H9 (cell line): Measurements from ENCODE around the gene MRPL1. TPM values are rescaled to one million over a fixed set of nuclear protein-coding genes. Genes with fewer than 3 reads are reported as not detected.

Experiments
- DNase-seq: peaks from one replicate; pipeline ENCODE4 v3.0.0-alpha.2; 2017
- H2AFZ ChIP-seq: one replicate; pipeline ENCODE4 v1.6.1; 2013; ENCODE audit warnings: mild to moderate bottlenecking, low read length, control low read depth, moderate library complexity
- H2AK5ac ChIP-seq: 2 replicates; pipeline ENCODE4 v1.6.1; 2013; ENCODE audit warnings: low read length, control low read depth, mixed read lengths; ENCODE audit not compliant: insufficient read length
- H2BK120ac ChIP-seq: one replicate; pipeline ENCODE4 v1.6.1; 2013; ENCODE audit warnings: low read depth, mild to moderate bottlenecking, low read length, control low read depth, inconsistent platforms; ENCODE audit not compliant: poor library complexity, severe bottlenecking
- H2BK12ac ChIP-seq: 2 replicates; pipeline ENCODE4 v1.6.1; 2013; ENCODE audit warnings: low read length, control low read depth, mixed read lengths, low read depth; ENCODE audit not compliant: insufficient read length
- H2BK15ac ChIP-seq: 2 replicates; pipeline ENCODE4 v1.6.1; 2013; ENCODE audit warnings: low read depth, low read length, control low read depth
- H2BK20ac ChIP-seq: one replicate; pipeline ENCODE4 v1.6.1; 2013; ENCODE audit warnings: low read depth, mild to moderate bottlenecking, low read length, control low read depth, inconsistent platforms; ENCODE audit not compliant: poor library complexity, severe bottlenecking
- H2BK5ac ChIP-seq: 2 replicates; pipeline ENCODE4 v1.6.1; 2013; ENCODE audit warnings: low read length, control low read depth, mixed read lengths; ENCODE audit not compliant: insufficient read length
- H3K14ac ChIP-seq: 2 replicates; pipeline ENCODE4 v1.6.1; 2013; ENCODE audit warnings: low read length, control low read depth; ENCODE audit not compliant: insufficient read depth
- H3K18ac ChIP-seq: 2 replicates; pipeline ENCODE4 v1.6.1; 2013; ENCODE audit warnings: low read depth, mild to moderate bottlenecking, mixed read lengths, low read length, control low read depth; ENCODE audit not compliant: insufficient read length
- H3K23ac ChIP-seq: 2 replicates; pipeline ENCODE4 v1.6.1; 2013; ENCODE audit warnings: low read length, control low read depth, mixed read lengths, low read depth; ENCODE audit not compliant: insufficient read length
- H3K23me2 ChIP-seq: 2 replicates; pipeline ENCODE4 v1.6.1; 2013; ENCODE audit warnings: low read depth, mild to moderate bottlenecking, mixed read lengths, low read length, control low read depth; ENCODE audit not compliant: insufficient read length, poor library complexity, severe bottlenecking
- H3K27ac ChIP-seq: 2 replicates; pipeline ENCODE4 v1.5.1; 2013; ENCODE audit warnings: low read length, control low read depth, mixed read lengths, low read depth; ENCODE audit not compliant: insufficient read length
- H3K27me3 ChIP-seq: 2 replicates; pipeline ENCODE4 v1.6.1; 2013; ENCODE audit warnings: low read length, control low read depth, inconsistent platforms; ENCODE audit not compliant: insufficient read depth
- H3K4ac ChIP-seq: 2 replicates; pipeline ENCODE4 v1.6.1; 2013; ENCODE audit warnings: low read depth, mild to moderate bottlenecking, control low read depth, inconsistent platforms, low read length, moderate library complexity
- H3K4me1 ChIP-seq: 2 replicates; pipeline ENCODE4 v1.6.1; 2013; ENCODE audit warnings: low read length, control low read depth, inconsistent platforms; ENCODE audit not compliant: insufficient read depth
- H3K4me2 ChIP-seq: 2 replicates; pipeline ENCODE4 v1.6.1; 2013; ENCODE audit warnings: low read length, control low read depth, mixed read lengths; ENCODE audit not compliant: insufficient read length, insufficient read depth
- H3K56ac ChIP-seq: 2 replicates; pipeline ENCODE4 v1.6.1; 2013; ENCODE audit warnings: low read depth, mild to moderate bottlenecking, mixed read lengths, low read length, control low read depth; ENCODE audit not compliant: insufficient read length
- H3K79me1 ChIP-seq: 2 replicates; pipeline ENCODE4 v1.6.1; 2013; ENCODE audit warnings: low read depth, mild to moderate bottlenecking, moderate library complexity, low read length, control low read depth, inconsistent platforms; ENCODE audit not compliant: insufficient read depth, poor library complexity, severe bottlenecking
- H3K79me2 ChIP-seq: 2 replicates; pipeline ENCODE4 v1.6.1; 2013; ENCODE audit warnings: low read length, control low read depth, inconsistent platforms; ENCODE audit not compliant: insufficient read depth
- H3K9ac ChIP-seq: 2 replicates; pipeline ENCODE4 v1.6.1; 2013; ENCODE audit warnings: low read length, control low read depth, mixed read lengths; ENCODE audit not compliant: insufficient read length; ENCODE audit errors: extremely low read depth
- H3K9me3 ChIP-seq: one replicate; pipeline ENCODE4 v1.6.1; 2013; ENCODE audit warnings: low read depth, low read length, inconsistent platforms; ENCODE audit not compliant: control insufficient read depth
- H3T11ph ChIP-seq: one replicate; pipeline ENCODE4 v1.6.1; 2013; ENCODE audit warnings: mild to moderate bottlenecking, low read length, control low read depth, inconsistent platforms
- H4K20me1 ChIP-seq: one replicate; pipeline ENCODE4 v1.6.1; 2013; ENCODE audit not compliant: control insufficient read depth, insufficient read length, insufficient read depth
- H4K5ac ChIP-seq: 2 replicates; pipeline ENCODE4 v1.6.1; 2013; ENCODE audit warnings: low read depth, mild to moderate bottlenecking, mixed read lengths, low read length, control low read depth; ENCODE audit not compliant: insufficient read length
- H4K8ac ChIP-seq: replicated peaks from 2 replicates; pipeline ENCODE4 v1.6.1; 2013; ENCODE audit warnings: low read length, control low read depth, mixed read lengths, low read depth; ENCODE audit not compliant: insufficient read length
- H4K91ac ChIP-seq: 2 replicates; pipeline ENCODE4 v1.6.1; 2013; ENCODE audit warnings: low read depth, mild to moderate bottlenecking, moderate library complexity, mixed read lengths, low read length, control low read depth; ENCODE audit not compliant: insufficient read length
- H3K27ac Mint-ChIP-seq, 3 experiments: 2 replicates in 2 of 3; 3 replicates in 1 of 3; pipeline ENCODE4 v1.8.0; 2020 to 2021; ENCODE audit warnings: mixed read lengths in 3 of 3, mild to moderate bottlenecking in 1 of 3, moderate library complexity in 1 of 3
- H3K27me3 Mint-ChIP-seq: 2 replicates; pipeline ENCODE4 v1.8.0; 2021; ENCODE audit warnings: low read depth, mild to moderate bottlenecking, moderate library complexity, mixed read lengths
- H3K36me3 Mint-ChIP-seq, 3 experiments: 2 replicates in 2 of 3; 3 replicates in 1 of 3; pipeline ENCODE4 v1.8.0; 2020 to 2021; ENCODE audit warnings: low read depth in 3 of 3, mixed read lengths in 3 of 3; ENCODE audit not compliant: insufficient read depth in 1 of 3
- H3K4me1 Mint-ChIP-seq, 2 experiments: 2 replicates each; pipeline ENCODE4 v1.8.0; 2020; ENCODE audit warnings: mixed read lengths in 2 of 2
- H3K4me3 Mint-ChIP-seq, 2 experiments: 2 replicates in 1 of 2; 3 replicates in 1 of 2; pipeline ENCODE4 v1.8.0; 2020 to 2021; ENCODE audit warnings: mild to moderate bottlenecking in 2 of 2, mixed read lengths in 2 of 2, moderate library complexity in 1 of 2
- H3K9me3 Mint-ChIP-seq, 2 experiments: 2 replicates in 1 of 2; 3 replicates in 1 of 2; pipeline ENCODE4 v1.8.0; 2020; ENCODE audit warnings: mild to moderate bottlenecking in 2 of 2, mixed read lengths in 2 of 2, moderate library complexity in 1 of 2
- CTCF ChIP-seq: fragments of 200-600 bp; sonication (generic); conservative IDR thresholded peaks from 3 replicates; pipeline ENCODE4 v1.8.0; 2021; ENCODE audit warnings: antibody characterized with exemption, mild to moderate bottlenecking
- WGBS: extraction: QIAGEN DNeasy Blood & Tissue Kit; methylation state at CpG from one replicate; pipeline ENCODE4 v1.1.7; 2013; ENCODE audit warnings: missing lambda C conversion rate, low lambda C conversion rate, mixed read lengths; ENCODE audit not compliant: insufficient read length; ENCODE audit errors: extremely low coverage; 5-methylcytosine and 5-hydroxymethylcytosine counted together
- total RNA-seq: library from RNA; stranded (reverse); gene quantifications from 2 replicates; pipeline ENCODE4 v1.2.1, GENCODE V29; 2021

Gene MRPL1
- total RNA-seq, 1 experiment from 2014 or later: 39.0 TPM

DNA sequence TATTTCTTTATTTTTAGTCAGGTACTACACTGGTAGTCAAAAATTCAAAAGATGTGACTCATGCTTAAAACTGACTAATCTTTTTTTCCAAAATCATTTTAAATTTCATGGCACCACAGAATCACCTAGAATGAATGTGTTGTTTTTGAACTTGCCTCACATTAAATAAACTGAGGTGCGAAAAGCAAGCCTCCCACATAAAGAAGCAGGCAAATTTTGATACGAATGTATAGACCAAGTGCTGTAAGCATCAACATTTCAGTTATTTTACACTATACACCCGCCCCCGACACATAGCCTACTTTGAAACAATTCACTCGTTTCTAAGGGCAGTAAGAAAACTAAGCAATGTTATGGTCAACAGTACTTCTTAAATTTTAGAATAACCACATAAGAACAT is 94.3 kb downstream of the MRPL1 start:
- H3K18ac ChIP-seq: no peak overlapping the region
- H3K56ac ChIP-seq: no peak overlapping the region
- no peak overlapping the region for H2BK15ac ChIP-seq
- peaks cover 0 to 3% of the 10 kb centered on the region in 2 experiments; a peak in 2 of 4 replicates for H3K4me1 Mint-ChIP-seq
- H2AK5ac ChIP-seq: no peak overlapping the region
- no peaks in the 10 kb centered on the region for H3K27me3 ChIP-seq
- H3K4me3 Mint-ChIP-seq: no peak overlapping the region
- no peaks in the 10 kb centered on the region for H3K27me3 Mint-ChIP-seq
- H3K9me3 ChIP-seq: no peaks in the 10 kb centered on the region
- no peak overlapping the region for H2BK12ac ChIP-seq
- H2BK20ac ChIP-seq: no peak overlapping the region
- no peaks in the 10 kb centered on the region for H3K79me1 ChIP-seq
- no peak overlapping the region for H3K14ac ChIP-seq
- no peaks in the 10 kb centered on the region for H3K79me2 ChIP-seq
- no peak overlapping the region for H2BK5ac ChIP-seq
- no peaks in the 10 kb centered on the region for H4K20me1 ChIP-seq
- no peak overlapping the region for H3T11ph ChIP-seq
- H3K36me3 Mint-ChIP-seq: peaks cover 0 to 7% (median 0%) of the 10 kb centered on the region in 3 experiments; a peak in 2 of 7 replicates
- H4K5ac ChIP-seq: no peak overlapping the region
- H3K9me3 Mint-ChIP-seq: no peaks in the 10 kb centered on the region
- no peak for TF ChIP-seq CTCF
- no peak overlapping the region for H3K23ac ChIP-seq
- no peak overlapping the region for H3K27ac Mint-ChIP-seq
- H3K4me1 ChIP-seq: no peaks in the 10 kb centered on the region
- no peak overlapping the region for H3K4ac ChIP-seq
- H2AFZ ChIP-seq: no peak overlapping the region
- no peak overlapping the region for H3K9ac ChIP-seq
- WGBS: no CpG with 5 or more reads among the region's 5 CpGs
- no peak overlapping the region for H2BK120ac ChIP-seq
- no peaks in the 10 kb centered on the region for H3K23me2 ChIP-seq
- no peak for DNase-seq
- H3K4me2 ChIP-seq: no peak overlapping the region
- no peak overlapping the region for H4K91ac ChIP-seq
- H3K27ac ChIP-seq: no peak overlapping the region
- no peak overlapping the region for H4K8ac ChIP-seq
